ENCODE data around the gene NELFB. TPM values are rescaled to one million over a fixed set of nuclear protein-coding genes. Genes with fewer than 3 reads are reported as not detected.

Gene NELFB
- total RNA-seq, 4 donors from 2014 or later, result 28.1 to 90.5 (median 53.9) TPM

DNA sequence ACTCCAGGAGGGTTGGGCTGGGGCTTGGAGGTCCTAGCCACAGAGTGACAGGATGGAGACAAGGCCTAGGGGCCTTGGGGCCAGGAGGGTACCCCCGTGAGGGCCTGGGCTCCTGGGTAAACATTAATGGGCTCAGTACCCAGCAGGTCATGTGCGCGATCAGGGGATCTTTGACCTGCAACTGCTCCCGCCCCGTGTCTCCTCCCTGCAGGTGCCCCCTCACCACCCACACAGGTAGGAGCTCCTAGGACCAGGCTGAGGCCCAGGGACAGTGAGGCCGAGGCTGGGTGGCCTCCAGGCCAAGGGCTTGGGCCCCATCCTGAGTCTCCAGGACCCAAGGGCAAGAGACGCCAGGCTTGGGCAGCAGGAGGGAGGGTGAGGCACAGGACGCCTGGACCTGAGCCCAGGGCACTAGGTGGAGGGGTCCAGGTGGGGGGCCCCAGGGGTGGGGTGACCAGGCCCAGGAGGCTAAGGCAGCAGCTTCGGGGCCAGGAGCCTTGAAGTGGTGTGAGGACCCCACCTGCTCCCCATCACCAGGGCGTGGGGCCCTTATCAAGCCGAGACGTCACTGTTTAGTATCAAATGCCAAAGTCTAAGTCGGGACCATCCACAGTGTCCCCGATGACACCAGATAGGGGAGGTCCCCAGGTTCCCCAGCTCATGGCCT lies 24.3 kb upstream of the NELFB start, which contains the start of gene SLC34A3:
Gene SLC34A3, plus strand, starts transcription at position 197 of the 667 bp plus-strand sequence. CDS start 802 bp downstream, outside the sequence.
- TF ChIP-seq POLR2AphosphoS5 (IDR thresholded peaks at IDR 0.05) (no peak), POLR2A (IDR thresholded peaks at IDR 0.05) (no peak), EP300 (IDR thresholded peaks at IDR 0.05; ENCODE audit: low read depth) (no peak)
- TF ChIP-seq, protein P1, sequence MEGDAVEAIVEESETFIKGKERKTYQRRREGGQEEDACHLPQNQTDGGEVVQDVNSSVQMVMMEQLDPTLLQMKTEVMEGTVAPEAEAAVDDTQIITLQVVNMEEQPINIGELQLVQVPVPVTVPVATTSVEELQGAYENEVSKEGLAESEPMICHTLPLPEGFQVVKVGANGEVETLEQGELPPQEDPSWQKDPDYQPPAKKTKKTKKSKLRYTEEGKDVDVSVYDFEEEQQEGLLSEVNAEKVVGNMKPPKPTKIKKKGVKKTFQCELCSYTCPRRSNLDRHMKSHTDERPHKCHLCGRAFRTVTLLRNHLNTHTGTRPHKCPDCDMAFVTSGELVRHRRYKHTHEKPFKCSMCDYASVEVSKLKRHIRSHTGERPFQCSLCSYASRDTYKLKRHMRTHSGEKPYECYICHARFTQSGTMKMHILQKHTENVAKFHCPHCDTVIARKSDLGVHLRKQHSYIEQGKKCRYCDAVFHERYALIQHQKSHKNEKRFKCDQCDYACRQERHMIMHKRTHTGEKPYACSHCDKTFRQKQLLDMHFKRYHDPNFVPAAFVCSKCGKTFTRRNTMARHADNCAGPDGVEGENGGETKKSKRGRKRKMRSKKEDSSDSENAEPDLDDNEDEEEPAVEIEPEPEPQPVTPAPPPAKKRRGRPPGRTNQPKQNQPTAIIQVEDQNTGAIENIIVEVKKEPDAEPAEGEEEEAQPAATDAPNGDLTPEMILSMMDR (IDR thresholded peaks at IDR 0.05), result no peak
- Histone ChIP-seq H3K4me3 (no peak within 1 kb of the TSS), H3K27ac (no peak within 1 kb of the TSS), H3K27me3 (peaks cover 71% of the 10 kb centered on the region), H3K9me3 (no peaks in the 10 kb centered on the region), H3K4me1 (peaks cover 5 to 41% (median 23%) of the 10 kb centered on the region in 4 donors), H3K36me3 (no peaks in the 10 kb centered on the region)
- WGBS, 2 donors (ENCODE audit: low coverage in 1 of 2), result 46% methylated on average over 13 of the region's 14 CpGs; no CpG with 5 or more reads in 1 of the 2 donors
- in situ Hi-C loops (cut with MboI; ENCODE audit: low pct_ligation_motif_present in 1 of 4, low pct_unique_long_range_greater_than_20kb in 1 of 4, low sequenced_read_pairs in 3 of 4), result loop anchor here in 1 of 4 donors (10.0 kb wide), 1 partner anchor 106 kb away; no protein-coding TSS in a partner anchor
- intact Hi-C loops (cut with DNase I; ENCODE audit: low total_unique reads), result no loop called here
- DNase-seq, result no peak

DNA sequence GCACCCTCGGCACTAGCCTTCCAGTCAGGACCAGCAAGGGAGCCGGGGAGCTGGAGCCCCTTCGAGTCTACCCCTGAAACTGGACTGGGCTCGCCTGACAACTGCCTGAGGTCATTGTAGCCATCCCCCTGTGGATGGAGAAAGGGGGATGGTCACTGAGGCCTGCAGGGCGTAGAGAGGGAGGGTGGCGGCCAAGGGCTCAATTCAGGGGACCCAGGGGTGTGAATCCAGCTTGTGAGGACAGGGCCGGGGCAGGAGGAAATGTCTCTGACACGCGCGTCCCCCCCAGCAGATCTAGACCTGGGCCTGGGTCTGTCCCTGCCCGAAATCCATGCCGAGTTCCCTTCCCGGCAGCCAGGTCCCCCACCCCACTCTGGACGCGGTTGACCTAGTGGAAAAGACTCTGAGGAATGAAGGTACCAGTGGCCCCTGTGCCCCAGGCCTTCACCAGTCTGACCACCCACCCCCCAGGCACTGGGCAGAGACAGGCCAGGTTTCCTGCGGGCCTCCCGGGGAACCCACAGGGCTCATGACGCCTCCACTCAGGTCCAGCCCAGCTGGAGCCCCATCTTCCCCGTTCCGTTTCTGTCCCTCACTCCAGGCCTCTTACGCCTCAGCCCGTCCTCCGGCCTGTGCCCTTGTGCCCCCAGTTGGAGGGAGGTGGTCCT lies 23.6 kb upstream of the NELFB start:
- WGBS, 2 donors (ENCODE audit: low coverage in 1 of 2), result 83% methylated on average over 23 of the region's 23 CpGs; no CpG with 5 or more reads in 1 of the 2 donors
- H3K4me3 ChIP-seq, result no peak overlapping the region
- H3K9me3 ChIP-seq, result no peaks in the 10 kb centered on the region
- TF ChIP-seq, protein P1 (IDR thresholded peaks at IDR 0.05), result no peak
- TF ChIP-seq POLR2A (IDR thresholded peaks at IDR 0.05), result no peak
- no peak for TF ChIP-seq EP300 (IDR thresholded peaks at IDR 0.05; ENCODE audit: low read depth)
- no peak for TF ChIP-seq POLR2AphosphoS5 (IDR thresholded peaks at IDR 0.05)
- intact Hi-C loops (cut with DNase I; ENCODE audit: low total_unique reads) (no loop called here), in situ Hi-C loops (cut with MboI; ENCODE audit: low pct_ligation_motif_present in 1 of 4, low pct_unique_long_range_greater_than_20kb in 1 of 4, low sequenced_read_pairs in 3 of 4) (loop anchor here in 1 of 4 donors (10.0 kb wide), 1 partner anchor 107 kb away; no protein-coding TSS in a partner anchor)
- DNase-seq, result no peak
- no peak overlapping the region for H3K27ac ChIP-seq
- peaks cover 71% of the 10 kb centered on the region for H3K27me3 ChIP-seq
- H3K36me3 ChIP-seq, result no peaks in the 10 kb centered on the region
- peaks cover 9 to 46% (median 29%) of the 10 kb centered on the region in 4 donors for H3K4me1 ChIP-seq

DNA sequence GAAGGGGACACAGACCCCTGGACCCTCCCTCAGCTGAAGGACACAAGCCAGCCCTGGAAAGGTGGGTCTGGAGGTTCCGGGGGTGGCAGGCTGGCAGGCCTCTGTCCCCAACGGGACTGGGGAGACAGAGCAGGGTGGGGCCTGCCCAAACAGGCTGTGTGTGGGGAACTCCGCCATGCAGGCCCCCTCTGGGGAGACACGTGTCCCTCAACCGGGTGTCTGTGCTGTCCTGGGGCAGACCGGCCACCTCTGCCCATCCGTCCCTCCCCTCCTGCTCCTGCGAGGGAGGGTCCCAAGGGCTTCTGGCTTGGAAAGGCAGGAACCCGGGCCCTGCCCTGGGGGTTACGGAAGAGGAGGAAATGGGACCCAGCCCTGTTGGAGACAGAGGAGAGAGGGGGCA lies 23.0 kb upstream of the NELFB start:
- Histone ChIP-seq H3K9me3 (no peaks in the 10 kb centered on the region), H3K4me3 (no peak overlapping the region), H3K27ac (no peak overlapping the region), H3K27me3 (peaks cover 71% of the 10 kb centered on the region), H3K4me1 (peaks cover 14 to 46% (median 29%) of the 10 kb centered on the region in 4 donors), H3K36me3 (no peaks in the 10 kb centered on the region)
- TF ChIP-seq POLR2AphosphoS5 (IDR thresholded peaks at IDR 0.05), result no peak
- no peak for TF ChIP-seq POLR2A (IDR thresholded peaks at IDR 0.05)
- no peak for TF ChIP-seq EP300 (IDR thresholded peaks at IDR 0.05; ENCODE audit: low read depth)
- TF ChIP-seq, protein P1 (IDR thresholded peaks at IDR 0.05), result no peak
- intact Hi-C loops (cut with DNase I; ENCODE audit: low total_unique reads), result no loop called here
- WGBS, 2 donors (ENCODE audit: low coverage in 1 of 2), result 53% methylated on average over 5 of the region's 10 CpGs; no CpG with 5 or more reads in 1 of the 2 donors
- in situ Hi-C loops (cut with MboI; ENCODE audit: low pct_ligation_motif_present in 1 of 4, low pct_unique_long_range_greater_than_20kb in 1 of 4, low sequenced_read_pairs in 3 of 4), result loop anchor here in 1 of 4 donors (10.0 kb wide), 1 partner anchor 107 kb away; no protein-coding TSS in a partner anchor
- DNase-seq, result no peak

DNA sequence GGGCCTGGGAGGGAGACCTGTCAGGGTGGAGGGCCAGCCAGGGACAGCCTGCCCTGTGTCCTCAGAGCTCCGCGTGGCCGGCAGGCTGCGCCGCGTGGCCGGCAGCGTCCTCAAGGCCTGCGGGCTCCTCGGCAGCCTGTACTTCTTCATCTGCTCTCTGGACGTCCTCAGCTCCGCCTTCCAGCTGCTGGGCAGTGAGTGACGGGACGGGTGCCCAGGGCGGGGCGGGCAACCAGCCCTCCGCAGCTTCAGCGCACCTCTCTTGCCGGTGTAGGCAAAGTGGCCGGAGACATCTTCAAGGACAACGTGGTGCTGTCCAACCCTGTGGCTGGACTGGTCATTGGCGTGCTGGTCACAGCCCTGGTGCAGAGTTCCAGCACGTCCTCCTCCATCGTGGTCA lies 22.6 kb upstream of the NELFB start:
- no peak overlapping the region for H3K4me3 ChIP-seq
- H3K4me1 ChIP-seq, result peaks cover 14 to 46% (median 29%) of the 10 kb centered on the region in 4 donors
- no peak overlapping the region for H3K27ac ChIP-seq
- no peaks in the 10 kb centered on the region for H3K36me3 ChIP-seq
- DNase-seq, result no peak
- TF ChIP-seq, protein P1 (IDR thresholded peaks at IDR 0.05), result no peak
- TF ChIP-seq POLR2A (IDR thresholded peaks at IDR 0.05), result no peak
- TF ChIP-seq EP300 (IDR thresholded peaks at IDR 0.05; ENCODE audit: low read depth), result no peak
- TF ChIP-seq POLR2AphosphoS5 (IDR thresholded peaks at IDR 0.05), result no peak
- H3K9me3 ChIP-seq, result no peaks in the 10 kb centered on the region
- in situ Hi-C loops (cut with MboI; ENCODE audit: low pct_ligation_motif_present in 1 of 4, low pct_unique_long_range_greater_than_20kb in 1 of 4, low sequenced_read_pairs in 3 of 4), result loop anchor here in 1 of 4 donors (10.0 kb wide), 1 partner anchor 108 kb away; no protein-coding TSS in a partner anchor
- intact Hi-C loops (cut with DNase I; ENCODE audit: low total_unique reads), result no loop called here
- 65% methylated on average over 24 of the region's 24 CpGs; no CpG with 5 or more reads in 1 of the 2 donors for WGBS, 2 donors (ENCODE audit: low coverage in 1 of 2)
- peaks cover 71% of the 10 kb centered on the region for H3K27me3 ChIP-seq

Data from transverse colon (tissue), 4 donors.